H1 (cell line): ENCODE results near the gene ZNF77.
A peak's percentile ranks its signal among the peaks of the same experiment; 100 is the strongest.

Experiments used
- ATF3 ChIP-seq: IDR thresholded peaks from 2 replicates; pipeline ENCODE4 v1.6.1; 2011; ENCODE audit warnings: low read depth, mild to moderate bottlenecking, low read length; ENCODE audit not compliant: insufficient read depth
- CEBPB ChIP-seq: IDR thresholded peaks from 2 replicates; pipeline ENCODE4 v1.6.1; 2012; ENCODE audit warnings: low read depth, low read length
- CHD2 ChIP-seq: IDR thresholded peaks from 2 replicates; pipeline ENCODE4 v1.6.1; 2012; ENCODE audit warnings: low read length, improper control_type of control experiment
- CTCF ChIP-seq, 3 experiments: IDR thresholded peaks; 1 replicate in 2 of 3; 2 replicates in 1 of 3; pipeline versions ENCODE4 v1.5.1 to v1.6.1; 2011; ENCODE audit warnings: low read length in 3 of 3, mild to moderate bottlenecking in 3 of 3, inconsistent platforms in 2 of 3, low read depth in 1 of 3, moderate library complexity in 1 of 3; ENCODE audit not compliant: insufficient read depth in 1 of 3; ENCODE audit errors: control extremely low read depth in 1 of 3
- KDM1A ChIP-seq: fragments of 200-600, 300-600 bp; sonication (generic); IDR thresholded peaks from 2 replicates; pipeline ENCODE4 v1.7.1; 2016; ENCODE audit warnings: mild to moderate bottlenecking, low read length, borderline replicate concordance
- MAFK ChIP-seq: IDR thresholded peaks from 2 replicates; pipeline ENCODE4 v1.6.1; 2012; ENCODE audit warnings: low read depth, mild to moderate bottlenecking, improper control_type of control experiment, low read length
- POLR2A ChIP-seq, 2 experiments: IDR thresholded peaks; 1 replicate in 1 of 2; 2 replicates in 1 of 2; pipeline ENCODE4 v1.6.1; 2011; ENCODE audit warnings: low read depth in 2 of 2, low read length in 2 of 2, mild to moderate bottlenecking in 2 of 2; ENCODE audit errors: control extremely low read depth in 1 of 2
- POLR2AphosphoS5 ChIP-seq: IDR thresholded peaks from 2 replicates; pipeline ENCODE4 v1.6.1; 2011; ENCODE audit warnings: low read depth, low read length
- RFX5 ChIP-seq: IDR thresholded peaks from 2 replicates; pipeline ENCODE4 v1.6.1; 2011; ENCODE audit warnings: low read depth, low read length, improper control_type of control experiment, borderline replicate concordance
- SP1 ChIP-seq: IDR thresholded peaks from 2 replicates; pipeline ENCODE4 v1.6.1; 2011; ENCODE audit warnings: low read depth, low read length
- TAF1 ChIP-seq: IDR thresholded peaks from 2 replicates; pipeline ENCODE4 v1.6.1; 2011; ENCODE audit warnings: mild to moderate bottlenecking, low read depth, low read length
- TBP ChIP-seq: IDR thresholded peaks from 2 replicates; pipeline ENCODE4 v1.6.1; 2011; ENCODE audit warnings: low read depth, low read length, improper control_type of control experiment
- ZNF274 ChIP-seq: IDR thresholded peaks from 2 replicates; pipeline ENCODE4 v1.7.0; 2012; ENCODE audit warnings: low read length, borderline replicate concordance; ENCODE audit errors: extremely low read depth
- TF ChIP-seq, protein P1 (sequence below): IDR thresholded peaks from 2 replicates; pipeline ENCODE4 v1.6.1; 2012; ENCODE audit warnings: low read length, inconsistent platforms

GRCh38 chr19:2922987-2923386, 21.8 kb downstream of the ZNF77 start:
- TF ChIP-seq CHD2 (no peak), CTCF (IDR thresholded peaks at IDR 0.05; ENCODE audit: control extremely low read depth in 1 of 3, insufficient read depth in 1 of 3, low read depth in 1 of 3, low read length in 3 of 3) (peak in 2 of 3 experiments; percentile 3 to 29; a peak in 2 of 4 replicates), ATF3 (no peak), POLR2A (IDR thresholded peaks at IDR 0.05; ENCODE audit: control extremely low read depth in 1 of 2, low read depth in 2 of 2, low read length in 2 of 2) (no peak), CEBPB (peak; percentile 96), TAF1 (no peak), ZNF274 (no peak), TBP (no peak), MAFK (no peak), KDM1A (no peak), RFX5 (no peak), SP1 (no peak), POLR2AphosphoS5 (no peak)
- TF ChIP-seq, protein P1, sequence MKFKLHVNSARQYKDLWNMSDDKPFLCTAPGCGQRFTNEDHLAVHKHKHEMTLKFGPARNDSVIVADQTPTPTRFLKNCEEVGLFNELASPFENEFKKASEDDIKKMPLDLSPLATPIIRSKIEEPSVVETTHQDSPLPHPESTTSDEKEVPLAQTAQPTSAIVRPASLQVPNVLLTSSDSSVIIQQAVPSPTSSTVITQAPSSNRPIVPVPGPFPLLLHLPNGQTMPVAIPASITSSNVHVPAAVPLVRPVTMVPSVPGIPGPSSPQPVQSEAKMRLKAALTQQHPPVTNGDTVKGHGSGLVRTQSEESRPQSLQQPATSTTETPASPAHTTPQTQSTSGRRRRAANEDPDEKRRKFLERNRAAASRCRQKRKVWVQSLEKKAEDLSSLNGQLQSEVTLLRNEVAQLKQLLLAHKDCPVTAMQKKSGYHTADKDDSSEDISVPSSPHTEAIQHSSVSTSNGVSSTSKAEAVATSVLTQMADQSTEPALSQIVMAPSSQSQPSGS = no peak
